Esophagus muscularis mucosa (tissue), 4 donors: Measurements from ENCODE around the gene RHBDL1. TPM values are rescaled to one million over a fixed set of nuclear protein-coding genes. Genes with fewer than 3 reads are reported as not detected.

Experiments used
- DNase-seq: peaks from one replicate; pipeline ENCODE4 v3.0.0-alpha.2; 2017; ENCODE audit errors: extremely low spot score
- H3K27ac ChIP-seq, 4 donors: fragments of 200-600 bp; sonication (generic); replicated peaks in 1 of 4; 1 replicate in 3 of 4; 2 replicates in 1 of 4; pipeline ENCODE4 v1.5.1; 2016 to 2019; ENCODE audit warnings: mild to moderate bottlenecking in 1 of 4
- H3K27me3 ChIP-seq, 4 donors: fragments of 200-600 bp; sonication (generic); one replicate each; pipeline versions ENCODE4 v1.5.1 to v1.6.0; 2016 to 2019
- H3K36me3 ChIP-seq, 4 donors: fragments of 200-600 bp; sonication (generic); one replicate each; pipeline ENCODE4 v1.5.1; 2016 to 2019
- H3K4me1 ChIP-seq, 4 donors: fragments of 200-600 bp; sonication (generic); one replicate each; pipeline ENCODE4 v1.5.1; 2016 to 2019
- H3K4me3 ChIP-seq, 4 donors: fragments of 200-600 bp; sonication (generic); 1 replicate in 2 of 4; 2 replicates in 2 of 4; pipeline ENCODE4 v1.5.1; 2016 to 2019; ENCODE audit warnings: mild to moderate bottlenecking in 4 of 4, moderate library complexity in 1 of 4
- H3K9me3 ChIP-seq, 4 donors: fragments of 200-600 bp; sonication (generic); 1 replicate in 3 of 4; 2 replicates in 1 of 4; pipeline ENCODE4 v1.5.1; 2016 to 2019
- EP300 ChIP-seq: sonication (generic); formaldehyde crosslinking; IDR thresholded peaks from one replicate; pipeline ENCODE4 v1.6.1; 2017; ENCODE audit warnings: antibody characterized with exemption
- POLR2A ChIP-seq: fragments of 450-650 bp; IDR thresholded peaks from one replicate; pipeline ENCODE4 v1.6.1; 2017; ENCODE audit warnings: antibody characterized with exemption, moderate library complexity, mild to moderate bottlenecking, low read depth
- POLR2AphosphoS5 ChIP-seq, 2 donors: sonication (generic); formaldehyde crosslinking; IDR thresholded peaks; one replicate each; pipeline ENCODE4 v1.6.1; 2017; ENCODE audit warnings: antibody characterized with exemption in 2 of 2
- WGBS: methylation state at CpG from one replicate; pipeline ENCODE4 v1.1.5; 2018; 5-methylcytosine and 5-hydroxymethylcytosine counted together
- intact Hi-C: fragments of 100-400 bp; cut with DNase I; formaldehyde crosslinking; loops from one replicate; pipeline ENCODE4 v1.15.1; 2023
- total RNA-seq, 4 donors: library from RNA; depleted of rRNA; stranded (reverse); fragments of >200 nt; gene quantifications; one replicate each; pipeline versions ENCODE4 v1.1.0 to v1.2.1, GENCODE V29; 2016
- TF ChIP-seq, protein P1 (sequence below), 3 experiments: fragments of 200-600 bp in 2 of 3; fragments of 450-650 bp in 1 of 3; sonication (generic) in 2 of 3; IDR thresholded peaks; one replicate each; pipeline ENCODE4 v1.5.1; 2017 to 2019; ENCODE audit warnings: antibody characterized with exemption in 3 of 3, mild to moderate bottlenecking in 2 of 3, moderate library complexity in 1 of 3

RHBDL1 gene
- total RNA-seq, 4 donors from 2014 or later, result 0.17 to 2.0 (median 0.66) TPM

DNA sequence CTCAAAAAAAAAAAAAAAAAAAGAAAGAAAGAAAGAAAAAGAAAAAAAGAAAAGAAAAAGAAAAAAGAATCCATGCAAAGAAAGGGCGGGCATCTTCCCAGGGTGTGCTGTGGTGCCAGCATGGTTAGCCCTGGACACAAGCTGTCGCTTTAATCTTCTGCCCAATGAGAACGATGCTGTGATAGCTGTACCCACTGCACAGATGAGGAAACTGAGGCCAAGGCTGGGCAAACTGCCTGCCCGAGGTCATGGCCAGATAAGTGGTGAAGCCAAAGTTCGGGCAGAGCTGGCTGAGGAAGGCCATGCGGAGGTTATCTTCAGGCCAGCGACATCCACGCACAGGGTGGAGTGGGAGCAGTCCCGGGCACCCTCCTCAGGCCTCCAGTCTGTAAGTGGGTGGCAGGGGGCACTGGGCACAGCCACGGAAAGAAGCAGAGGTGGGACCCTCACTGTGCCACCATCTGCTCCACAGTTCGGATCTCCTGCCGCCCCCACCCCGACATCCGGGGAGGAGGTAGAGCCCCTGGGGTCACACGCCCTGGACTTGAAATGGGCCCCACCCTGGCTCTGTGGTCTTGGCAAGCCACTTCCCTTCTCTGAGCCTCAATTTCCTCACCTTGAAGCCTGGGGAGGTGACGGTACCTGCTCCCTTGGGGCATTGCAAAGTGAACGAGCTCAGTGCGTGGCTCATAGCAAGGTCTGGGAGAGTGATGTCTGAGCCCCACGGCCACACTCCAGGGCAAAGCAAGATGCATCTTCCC is 23.6 kb downstream of the RHBDL1 start:
- Histone ChIP-seq H3K4me3 (no peak overlapping the region), H3K27me3 (peaks cover 2 to 100% (median 65%) of the 10 kb centered on the region in 4 donors), H3K9me3 (no peaks in the 10 kb centered on the region), H3K27ac (no peak overlapping the region), H3K36me3 (no peaks in the 10 kb centered on the region), H3K4me1 (peaks cover 14 to 37% (median 28%) of the 10 kb centered on the region in 4 donors)
- TF ChIP-seq POLR2AphosphoS5 (IDR thresholded peaks at IDR 0.05) (no peak), POLR2A (no peak), EP300 (no peak)
- TF ChIP-seq, protein P1, sequence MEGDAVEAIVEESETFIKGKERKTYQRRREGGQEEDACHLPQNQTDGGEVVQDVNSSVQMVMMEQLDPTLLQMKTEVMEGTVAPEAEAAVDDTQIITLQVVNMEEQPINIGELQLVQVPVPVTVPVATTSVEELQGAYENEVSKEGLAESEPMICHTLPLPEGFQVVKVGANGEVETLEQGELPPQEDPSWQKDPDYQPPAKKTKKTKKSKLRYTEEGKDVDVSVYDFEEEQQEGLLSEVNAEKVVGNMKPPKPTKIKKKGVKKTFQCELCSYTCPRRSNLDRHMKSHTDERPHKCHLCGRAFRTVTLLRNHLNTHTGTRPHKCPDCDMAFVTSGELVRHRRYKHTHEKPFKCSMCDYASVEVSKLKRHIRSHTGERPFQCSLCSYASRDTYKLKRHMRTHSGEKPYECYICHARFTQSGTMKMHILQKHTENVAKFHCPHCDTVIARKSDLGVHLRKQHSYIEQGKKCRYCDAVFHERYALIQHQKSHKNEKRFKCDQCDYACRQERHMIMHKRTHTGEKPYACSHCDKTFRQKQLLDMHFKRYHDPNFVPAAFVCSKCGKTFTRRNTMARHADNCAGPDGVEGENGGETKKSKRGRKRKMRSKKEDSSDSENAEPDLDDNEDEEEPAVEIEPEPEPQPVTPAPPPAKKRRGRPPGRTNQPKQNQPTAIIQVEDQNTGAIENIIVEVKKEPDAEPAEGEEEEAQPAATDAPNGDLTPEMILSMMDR (IDR thresholded peaks at IDR 0.05), result no peak
- intact Hi-C loops, result no loop called here
- DNase-seq, result no peak
- WGBS, result 73% methylated on average over 18 of the region's 19 CpGs

DNA sequence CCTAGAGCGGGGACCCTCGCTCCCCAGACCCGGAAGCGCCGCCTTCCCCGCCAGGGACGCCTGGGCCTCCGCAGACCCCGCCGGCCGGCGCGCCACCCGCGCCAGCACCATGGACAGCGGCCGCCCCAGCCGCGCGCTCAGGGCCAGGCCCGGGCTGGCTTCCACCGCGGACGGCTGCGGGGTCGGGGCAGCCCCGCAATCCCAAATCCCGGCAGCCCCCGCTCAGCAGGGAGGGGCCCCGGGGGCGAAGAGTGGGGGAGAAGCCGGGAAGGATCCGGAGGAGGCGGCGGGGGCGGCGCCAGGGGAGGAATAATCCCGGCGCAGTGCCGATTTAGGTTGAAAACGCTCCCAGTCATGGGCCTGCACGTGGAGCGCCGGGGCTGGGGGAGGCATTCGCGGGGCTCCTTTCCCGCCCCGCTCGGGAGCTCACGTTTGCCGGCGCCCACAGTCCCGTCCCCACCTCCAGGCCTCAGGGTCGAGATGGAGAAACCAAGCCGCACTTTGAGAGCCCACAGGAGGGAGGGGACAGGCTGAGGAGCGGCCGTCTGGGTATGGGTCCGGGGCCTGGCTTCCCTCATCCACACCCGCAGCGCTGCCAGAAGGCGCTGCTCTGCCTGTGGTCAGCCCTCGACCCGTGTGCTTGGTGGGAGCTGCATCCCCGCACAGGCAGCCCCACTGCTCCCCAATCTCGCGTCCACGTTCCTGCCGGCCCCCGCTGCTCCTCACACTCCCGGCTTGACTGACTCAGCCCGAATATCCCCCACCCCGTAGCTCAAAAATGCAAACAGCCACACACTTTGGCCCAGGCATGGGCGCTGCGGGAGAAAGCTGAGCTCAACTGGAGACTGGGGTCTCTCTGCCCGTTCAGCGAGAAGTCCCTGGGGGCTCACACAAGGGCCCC is 25.5 kb downstream of the RHBDL1 start:
- no peaks in the 10 kb centered on the region for H3K9me3 ChIP-seq
- peaks cover 0 to 99% (median 61%) of the 10 kb centered on the region in 4 donors for H3K27me3 ChIP-seq
- H3K27ac ChIP-seq, result no peak overlapping the region
- intact Hi-C loops, result no loop called here
- no peaks in the 10 kb centered on the region for H3K36me3 ChIP-seq
- TF ChIP-seq, protein P1 (IDR thresholded peaks at IDR 0.05), result no peak
- TF ChIP-seq POLR2AphosphoS5 (IDR thresholded peaks at IDR 0.05), result no peak
- no peak for TF ChIP-seq POLR2A
- no peak for TF ChIP-seq EP300
- DNase-seq, result no peak
- 32% methylated on average over 27 of the region's 76 CpGs for WGBS
- H3K4me1 ChIP-seq, result peaks cover 0 to 33% (median 17%) of the 10 kb centered on the region in 4 donors
- no peak overlapping the region for H3K4me3 ChIP-seq

DNA sequence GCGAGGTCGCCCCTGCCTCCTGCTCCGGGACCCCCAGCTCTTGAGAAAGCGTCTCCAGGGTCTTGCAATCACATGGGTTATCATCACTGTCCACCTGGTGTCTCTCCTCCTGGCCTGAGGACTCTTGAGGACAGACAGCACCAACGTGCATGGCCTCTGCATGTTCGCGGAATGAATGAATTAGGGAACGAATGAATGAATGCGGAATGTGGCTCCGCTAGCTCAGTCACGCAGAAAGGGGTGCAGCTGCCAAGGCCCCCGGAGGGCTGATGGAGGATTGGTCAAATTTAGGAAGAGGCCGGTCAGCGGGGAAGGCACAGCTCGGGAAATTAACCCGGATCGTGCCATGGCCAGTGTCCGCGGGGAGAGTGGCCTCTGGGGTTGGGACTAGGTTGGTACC is 26.9 kb downstream of the RHBDL1 start:
- DNase-seq, result no peak
- H3K27me3 ChIP-seq, result peaks cover 0 to 99% (median 67%) of the 10 kb centered on the region in 4 donors
- 89% methylated on average over 19 of the region's 19 CpGs for WGBS
- TF ChIP-seq POLR2A (no peak), POLR2AphosphoS5 (IDR thresholded peaks at IDR 0.05) (no peak), EP300 (no peak)
- TF ChIP-seq, protein P1 (IDR thresholded peaks at IDR 0.05), result no peak
- no peaks in the 10 kb centered on the region for H3K9me3 ChIP-seq
- no peak overlapping the region for H3K4me3 ChIP-seq
- H3K36me3 ChIP-seq, result no peaks in the 10 kb centered on the region
- H3K4me1 ChIP-seq, result peaks cover 5 to 40% (median 24%) of the 10 kb centered on the region in 4 donors
- H3K27ac ChIP-seq, result no peak overlapping the region
- intact Hi-C loops, result no loop called here

DNA sequence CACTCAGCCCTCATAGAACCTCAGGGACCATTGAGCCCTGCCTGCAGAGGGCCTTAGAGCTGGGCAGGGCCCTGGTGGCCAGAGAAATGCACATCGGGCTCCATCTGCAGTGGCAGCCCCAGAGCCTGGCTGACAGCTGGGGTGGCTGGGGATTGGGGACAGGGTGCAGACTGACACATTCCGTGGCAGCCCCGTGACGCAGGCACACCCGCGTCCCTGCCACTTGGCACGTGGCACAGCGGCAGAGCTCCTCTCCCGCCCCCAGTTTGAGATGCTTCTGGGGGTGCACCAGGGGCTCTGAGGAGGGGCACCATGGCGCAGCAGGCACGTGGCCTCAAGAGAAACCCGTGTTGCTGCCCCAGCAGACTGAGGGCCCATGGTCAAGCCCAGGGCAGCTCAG is 27.9 kb downstream of the RHBDL1 start:
- intact Hi-C loops, result no loop called here
- no peak for TF ChIP-seq POLR2A
- TF ChIP-seq, protein P1 (IDR thresholded peaks at IDR 0.05), result no peak
- no peak for TF ChIP-seq POLR2AphosphoS5 (IDR thresholded peaks at IDR 0.05)
- no peak for TF ChIP-seq EP300
- H3K27me3 ChIP-seq, result peaks cover 0 to 99% (median 74%) of the 10 kb centered on the region in 4 donors

More for the DNA sequence above, 27.9 kb downstream of the RHBDL1 start:
- H3K4me1 ChIP-seq, result peaks cover 5 to 40% (median 24%) of the 10 kb centered on the region in 4 donors
- DNase-seq, result no peak
- no peaks in the 10 kb centered on the region for H3K36me3 ChIP-seq
- no peaks in the 10 kb centered on the region for H3K9me3 ChIP-seq
- no peak overlapping the region for H3K27ac ChIP-seq
- no peak overlapping the region for H3K4me3 ChIP-seq
- 86% methylated on average over 7 of the region's 12 CpGs for WGBS
